AG08395 (cell line): ENCODE measurements around the gene C9orf153.
"Not testable (repeated sequence)": the region's sequence is repeated elsewhere in the genome, so short reads cannot be mapped to it uniquely, and the experiment has no call there.

ENCODE experiments used
- DNase-seq: peaks from one replicate; pipeline ENCODE4 v3.0.0; 2012; ENCODE audit warnings: mixed read lengths, low spot score

The C9orf153 gene

DNA sequence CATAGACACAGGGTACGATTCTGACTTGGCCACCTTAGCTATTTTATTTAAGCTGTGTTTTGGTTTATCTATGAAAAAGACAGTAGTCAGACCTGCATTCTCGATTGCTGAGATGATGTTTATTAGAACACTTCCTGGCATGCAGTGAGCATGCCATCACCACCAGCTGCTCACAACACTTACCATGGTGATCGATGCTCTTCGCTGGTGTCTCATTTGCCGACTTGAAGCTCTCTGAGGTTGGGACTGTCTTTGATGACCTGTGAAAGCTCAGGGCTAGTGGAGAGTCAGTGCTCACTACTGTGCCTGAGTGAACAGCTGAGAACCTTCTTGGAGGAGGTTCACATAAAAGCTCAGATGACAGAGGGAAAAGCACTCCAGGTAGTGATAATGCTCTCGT, 4.4 kb upstream of the C9orf153 start:
- no peak for DNase-seq

DNA sequence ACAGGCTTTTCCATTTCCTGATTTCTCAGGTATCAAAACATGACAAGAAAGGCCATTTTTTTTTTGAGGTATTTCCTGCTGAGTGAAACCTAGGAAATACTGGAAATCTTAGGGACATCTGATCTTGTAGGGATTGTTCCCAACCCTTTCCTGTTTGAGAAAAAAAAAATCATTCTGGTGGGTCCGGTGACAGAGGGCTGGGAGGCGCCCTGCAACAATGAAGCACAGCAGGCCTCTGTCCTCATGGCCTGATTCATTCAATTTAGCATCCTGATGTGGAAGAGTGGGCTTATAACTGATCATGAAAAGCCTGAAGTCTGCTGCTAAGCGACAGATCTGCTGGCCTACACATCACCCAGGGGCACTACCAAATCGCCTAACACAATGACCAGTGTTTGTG, 3.0 kb upstream of the C9orf153 start:
- DNase-seq, result no peak

DNA sequence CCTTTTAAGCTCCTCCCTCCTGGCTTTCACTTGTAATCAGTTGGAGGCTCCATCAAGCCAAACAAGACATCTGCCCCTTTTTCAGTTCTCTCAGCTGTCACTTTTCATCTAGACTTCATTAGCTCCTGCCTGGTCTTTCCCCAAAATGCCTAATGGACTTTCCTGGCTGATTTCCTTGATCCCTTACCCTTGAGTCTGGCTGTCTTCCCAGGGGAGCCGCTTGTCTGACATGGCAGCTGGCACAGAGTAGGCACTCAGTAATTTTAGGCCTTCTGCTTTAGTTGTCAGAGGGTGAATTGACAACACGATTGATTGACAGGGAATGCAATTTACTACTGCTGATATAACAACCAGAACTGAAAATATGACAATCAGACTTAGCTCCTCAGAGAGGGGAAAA, 2.1 kb downstream of the C9orf153 start:
- no peak for DNase-seq

DNA sequence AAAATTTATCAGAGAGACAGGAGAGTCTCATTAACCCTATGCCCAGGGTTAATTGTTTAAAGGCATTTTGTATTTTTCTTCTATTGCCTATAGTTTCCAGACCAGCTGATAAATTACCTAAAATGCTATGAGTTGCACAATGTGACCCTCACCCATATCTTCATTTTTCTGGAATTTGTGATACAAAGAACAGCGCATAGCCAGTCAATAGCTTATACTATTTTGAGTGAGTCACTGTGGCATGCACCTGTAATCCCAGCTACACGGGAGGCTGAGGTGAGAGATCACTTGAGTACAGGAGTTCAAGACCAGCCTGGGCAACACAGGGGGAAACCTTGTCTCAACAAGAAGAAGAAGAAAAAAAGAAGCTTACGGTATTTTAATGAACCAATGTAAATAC, 2.8 kb downstream of the C9orf153 start:
- no peak for DNase-seq

DNA sequence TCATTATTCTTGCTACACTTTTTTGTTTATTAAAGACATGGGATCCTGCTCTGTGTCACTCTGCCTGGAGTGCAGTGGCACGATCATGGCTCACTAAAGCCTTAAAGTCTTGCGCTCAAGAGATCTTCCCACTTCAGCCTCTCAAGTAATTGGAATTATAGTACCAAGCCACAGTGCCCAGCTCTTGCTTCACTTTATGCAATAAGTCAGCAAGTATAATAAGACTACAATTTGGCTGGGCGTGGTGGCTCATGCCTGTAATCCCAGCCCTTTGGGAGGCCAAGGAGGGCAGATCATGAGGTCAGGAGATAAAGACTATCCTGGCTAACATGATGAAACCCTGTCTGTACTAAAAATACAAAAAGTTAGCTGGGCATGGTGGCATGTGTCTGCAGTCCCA, 5.9 kb downstream of the C9orf153 start:
- DNase-seq, result no peak

DNA sequence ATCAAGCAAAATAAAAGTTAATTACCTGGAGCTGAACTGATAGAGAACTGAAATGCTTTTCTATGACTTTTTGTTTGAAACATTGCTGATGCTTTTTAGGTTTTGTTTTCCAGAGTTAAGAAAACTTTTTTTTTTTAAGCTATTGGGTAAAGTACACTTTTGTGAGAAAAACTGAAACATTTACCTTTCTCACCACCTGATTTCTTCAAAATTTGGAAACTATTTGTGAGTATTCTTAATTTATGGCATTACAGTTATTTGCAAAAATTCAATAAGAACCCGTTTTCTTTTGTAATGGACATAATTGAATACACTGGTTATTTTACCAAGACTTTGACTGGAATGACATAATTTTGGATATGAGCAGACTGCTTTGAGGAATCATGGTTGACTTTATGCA, 6.6 kb downstream of the C9orf153 start:
- DNase-seq, result no peak

DNA sequence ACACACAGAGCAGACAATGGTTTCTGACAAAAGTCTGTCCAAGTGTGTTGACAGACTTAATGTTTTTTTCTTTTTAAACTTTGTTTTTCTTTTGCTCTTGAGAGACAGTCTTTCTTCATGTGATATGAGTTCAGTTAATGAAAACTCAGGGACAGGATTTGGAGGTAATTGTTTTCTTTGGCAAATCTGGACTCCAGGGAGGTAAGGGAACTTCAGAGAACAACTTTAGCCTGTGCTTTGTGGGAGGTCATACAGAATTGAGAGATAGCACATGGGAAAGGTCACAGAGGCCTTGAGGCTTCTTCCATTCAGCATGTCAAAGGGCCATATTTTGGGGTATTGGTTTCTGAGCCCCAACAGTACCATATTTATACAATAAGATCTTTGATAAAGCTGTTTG, 9.3 kb downstream of the C9orf153 start:
- DNase-seq, result no peak

DNA sequence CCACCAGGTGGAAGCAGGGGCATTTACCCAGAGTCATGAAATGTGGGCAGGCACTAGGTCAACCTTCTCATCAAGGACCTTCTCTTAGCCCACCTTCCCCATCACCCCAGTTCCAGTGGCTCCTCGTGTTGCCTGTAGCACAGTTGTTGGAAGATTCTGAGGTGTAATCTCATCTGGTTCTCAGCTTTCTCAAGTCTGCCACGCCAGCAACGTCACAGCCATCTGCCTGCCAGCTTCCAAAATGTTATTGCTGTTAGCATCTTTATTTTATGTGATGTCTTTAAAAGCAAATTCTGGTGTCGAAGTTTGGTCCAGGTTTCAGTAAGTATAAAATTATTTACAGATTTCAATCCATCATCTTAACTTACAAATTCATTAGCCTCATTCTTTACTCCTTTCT, 10.7 kb downstream of the C9orf153 start:
- DNase-seq, result no peak

DNA sequence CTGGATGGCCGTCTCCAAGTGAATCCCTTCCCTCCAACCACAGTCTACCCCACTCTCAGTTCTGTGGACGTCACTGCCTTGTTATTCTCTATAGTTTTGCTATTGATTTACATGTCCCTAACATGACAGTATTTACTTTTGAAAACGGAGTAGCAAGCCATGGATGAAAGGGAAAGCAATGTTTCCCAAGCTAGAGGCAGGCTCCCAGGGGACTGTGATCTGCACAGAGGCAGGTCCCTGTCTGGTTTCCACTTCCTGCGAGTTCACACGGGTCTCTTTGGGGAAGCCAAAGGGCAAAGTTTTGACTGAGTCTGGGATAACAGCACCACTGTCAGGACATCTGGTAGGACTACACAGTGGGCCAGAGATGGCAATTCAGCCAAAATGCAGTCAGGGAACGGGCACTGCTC, 12.7 kb downstream of the C9orf153 start:
- no peak for DNase-seq

DNA sequence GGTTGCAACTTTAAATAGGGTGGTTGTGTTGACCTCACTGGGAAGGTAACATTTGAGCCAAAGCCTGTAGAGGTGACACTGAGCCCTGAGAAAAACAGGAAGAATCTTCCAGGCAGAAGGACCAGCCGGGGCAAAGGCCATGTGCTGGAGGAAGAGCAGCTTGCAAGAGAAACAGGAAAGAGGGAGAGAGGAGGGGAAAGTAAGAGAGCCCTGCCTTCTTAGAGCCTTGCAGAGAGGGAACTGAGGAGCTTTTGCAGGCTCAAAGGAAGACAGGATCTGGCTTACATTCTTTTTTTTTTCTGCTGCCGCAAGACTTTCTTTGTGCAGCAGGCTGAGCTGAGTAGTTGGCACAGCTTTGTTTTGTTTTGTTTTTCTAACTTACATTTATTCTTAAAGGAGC, 17.4 kb downstream of the C9orf153 start:
- no peak for DNase-seq

DNA sequence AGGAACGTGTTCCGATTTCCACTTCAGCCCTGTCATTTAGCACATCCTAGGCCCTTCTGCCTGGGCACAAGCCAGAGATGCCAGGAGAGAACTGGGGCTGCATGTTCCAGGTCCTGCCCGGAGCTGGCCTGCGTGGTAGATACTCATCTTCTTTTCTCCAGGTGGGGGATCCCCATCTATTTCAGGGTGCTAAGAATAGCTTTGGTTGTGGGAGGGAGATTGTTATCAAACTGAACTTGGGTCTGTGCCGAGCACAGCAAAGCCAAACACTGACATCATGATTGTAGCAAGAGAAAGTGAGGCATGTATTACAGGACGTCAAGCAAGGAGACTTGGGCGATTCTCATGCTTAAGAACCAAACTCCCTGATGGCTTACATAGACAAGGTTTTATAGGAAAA, 18.2 kb downstream of the C9orf153 start:
- no peak for DNase-seq

DNA sequence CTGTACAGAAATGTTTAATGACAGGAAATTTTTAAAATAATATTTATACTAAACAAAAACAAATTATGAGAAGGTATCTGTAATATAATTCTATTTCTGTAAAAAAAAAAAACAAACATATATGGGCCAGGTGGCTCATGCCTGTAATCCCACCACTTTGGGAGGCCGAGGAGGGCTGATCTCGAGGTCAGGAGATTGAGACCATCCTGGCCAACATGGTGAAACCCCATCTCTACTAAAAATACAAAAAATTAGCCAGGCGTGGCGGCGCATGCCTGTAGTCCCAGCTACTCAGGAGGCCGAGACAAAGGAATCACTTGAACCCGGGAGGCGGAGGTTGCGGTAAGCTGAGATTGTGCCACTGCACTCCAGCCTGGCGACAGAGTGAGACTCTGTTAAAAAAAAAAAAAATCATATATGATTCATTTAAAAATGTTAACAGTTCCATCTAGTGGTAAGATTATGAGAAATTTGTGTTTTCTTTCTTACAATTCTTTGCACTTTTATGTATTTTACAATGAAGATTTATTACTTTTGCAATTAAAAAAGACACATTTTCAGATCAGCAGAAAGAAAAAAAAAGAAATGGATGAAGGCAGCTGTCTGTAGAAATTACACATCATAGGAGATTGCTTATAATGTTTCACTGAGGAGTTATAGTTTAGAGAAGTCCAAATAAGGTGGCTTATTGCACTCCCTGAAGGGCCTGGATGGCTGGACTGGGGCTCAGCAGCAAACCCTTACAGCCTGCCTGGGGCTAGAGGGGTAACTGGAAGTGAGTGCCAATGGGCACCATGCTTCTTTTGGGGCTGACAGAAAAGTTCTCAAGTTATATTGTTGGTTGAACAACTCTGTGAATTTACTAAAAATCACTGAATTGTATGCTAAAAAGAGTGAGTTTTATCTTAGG, 20.3 kb downstream of the C9orf153 start:
- no peak for DNase-seq

DNA sequence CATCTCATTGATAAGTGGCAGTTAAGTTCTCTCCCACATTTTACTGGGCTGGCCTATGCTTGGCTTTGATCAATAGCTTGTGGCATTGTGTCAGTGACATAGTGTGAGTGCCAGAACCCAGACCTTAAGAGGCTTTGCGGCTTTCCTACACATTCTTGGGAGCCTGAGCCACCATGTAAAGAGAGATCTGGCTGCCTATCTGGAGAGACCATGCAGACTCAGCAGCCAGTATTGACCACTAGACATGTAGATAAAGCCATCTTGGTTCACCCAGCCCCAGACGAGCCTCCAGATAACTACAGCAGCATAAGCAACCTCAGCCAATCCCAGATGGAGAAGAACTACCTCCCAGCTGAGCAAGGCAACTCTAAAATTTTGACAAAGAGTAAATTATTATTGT, 28.6 kb downstream of the C9orf153 start:
- DNase-seq, result no peak

DNA sequence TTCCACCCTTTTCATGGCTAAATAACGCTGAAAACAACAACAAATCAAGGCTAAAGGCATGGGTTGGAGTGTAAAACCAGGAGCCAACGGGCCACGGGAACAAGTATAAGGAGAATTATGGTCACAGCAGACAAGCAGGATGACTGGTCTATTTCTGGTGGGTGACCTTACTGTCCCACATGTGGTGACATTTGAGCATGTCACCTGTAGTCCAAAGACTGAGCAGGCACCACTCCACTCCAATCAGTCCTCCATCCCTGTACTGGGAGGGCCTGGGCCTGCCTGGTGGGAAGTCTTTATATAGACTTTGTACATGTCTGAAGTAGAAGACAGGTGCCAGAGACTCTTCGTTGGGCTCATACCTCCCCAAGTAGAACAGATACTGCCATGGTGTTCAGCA, 36.8 kb downstream of the C9orf153 start:
- DNase-seq, result no peak

DNA sequence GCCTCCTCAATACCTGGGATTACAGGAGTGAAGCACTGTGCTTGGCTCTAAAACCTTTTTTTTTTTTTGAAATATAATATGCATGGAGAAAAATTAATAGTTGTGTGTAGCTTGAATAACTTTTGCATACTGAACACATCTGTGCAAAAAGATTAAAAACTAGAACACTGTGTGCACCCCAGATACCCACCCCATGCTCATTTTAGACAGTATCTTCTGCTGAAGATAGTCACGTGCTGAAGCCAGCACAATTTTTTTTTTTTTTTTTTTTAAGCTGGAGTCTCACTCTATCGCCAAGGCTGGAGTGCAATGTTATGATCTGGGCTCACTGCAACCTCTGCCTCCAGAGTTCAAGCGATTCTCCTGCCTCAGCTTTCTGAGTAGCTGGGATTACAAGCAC, 39.9 kb downstream of the C9orf153 start:
- DNase-seq, result no peak

DNA sequence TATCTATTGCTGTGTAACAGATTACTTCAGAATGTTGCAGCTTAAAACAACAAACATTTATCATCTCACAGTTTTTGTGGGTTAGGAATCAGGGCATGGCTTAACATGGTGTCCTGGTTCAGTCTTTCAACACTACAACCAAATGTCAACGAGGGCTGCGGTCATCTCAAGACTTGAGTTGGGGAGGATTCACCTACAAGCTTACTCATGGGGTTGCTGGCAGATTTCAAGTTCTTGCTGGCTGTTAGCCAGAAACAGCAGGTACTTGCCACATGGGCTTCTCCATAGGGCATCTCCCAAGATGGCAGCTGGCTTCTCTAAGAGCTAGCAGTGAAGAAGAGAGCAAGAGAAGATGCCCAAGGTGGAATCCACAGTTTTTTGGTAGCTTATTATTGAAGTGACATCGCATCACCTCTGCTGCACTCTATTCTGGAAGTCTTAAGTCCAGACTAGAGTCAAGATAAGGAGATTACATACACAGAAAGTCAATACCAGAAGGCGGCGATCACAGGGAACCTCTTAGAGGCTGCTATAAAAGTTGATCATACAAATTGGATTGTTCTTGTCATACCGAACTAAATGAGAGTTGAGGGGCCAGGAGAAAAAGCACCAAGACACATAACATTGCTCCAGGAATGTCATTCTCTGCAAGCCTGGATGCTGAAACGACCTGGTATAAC, 42.2 kb downstream of the C9orf153 start:
- no peak for DNase-seq

DNA sequence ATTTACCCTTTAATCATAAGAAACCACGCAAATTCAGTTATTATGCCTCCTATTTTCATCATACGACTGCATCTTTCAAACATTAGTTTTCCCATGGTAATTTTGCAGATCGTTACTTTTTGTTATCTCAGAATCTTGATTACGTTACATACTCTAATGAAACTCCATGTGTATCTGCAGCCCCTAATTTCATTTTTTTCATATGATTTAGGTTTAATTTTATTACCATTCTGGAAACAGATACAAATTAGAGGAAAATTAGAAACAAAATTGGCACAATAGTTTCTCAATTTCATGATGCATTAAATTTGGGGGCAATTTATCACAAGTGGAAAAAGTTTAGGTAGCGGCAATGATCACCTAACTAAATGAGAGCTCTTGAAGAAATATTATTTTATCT, 52.3 kb downstream of the C9orf153 start:
- DNase-seq, result no peak

DNA sequence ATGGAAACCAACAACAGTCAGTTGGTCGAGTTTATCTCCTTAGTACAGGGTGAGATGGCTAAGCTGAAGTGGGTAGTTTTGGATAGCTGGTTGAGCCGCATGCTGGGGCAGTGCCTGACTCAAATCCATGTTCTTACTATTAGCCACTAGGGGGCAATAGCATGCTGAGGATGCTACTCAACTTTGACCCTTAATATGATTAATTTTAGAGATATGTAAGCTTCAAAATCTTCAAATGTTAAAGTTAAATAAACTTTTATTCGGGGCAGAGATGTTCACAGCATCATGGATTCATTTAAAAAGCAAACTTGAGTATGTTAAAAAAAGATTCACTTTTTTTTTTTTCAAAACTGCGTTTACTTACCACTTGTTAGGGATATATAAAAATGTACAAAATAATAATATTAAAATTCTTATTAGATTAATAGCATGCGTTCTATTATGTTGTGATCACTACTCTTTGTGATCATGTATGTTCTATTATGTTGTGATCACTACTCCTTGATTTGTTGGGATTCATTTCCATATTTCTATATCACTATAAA, 57.0 kb downstream of the C9orf153 start:
- peak; percentile 73 for DNase-seq

DNA sequence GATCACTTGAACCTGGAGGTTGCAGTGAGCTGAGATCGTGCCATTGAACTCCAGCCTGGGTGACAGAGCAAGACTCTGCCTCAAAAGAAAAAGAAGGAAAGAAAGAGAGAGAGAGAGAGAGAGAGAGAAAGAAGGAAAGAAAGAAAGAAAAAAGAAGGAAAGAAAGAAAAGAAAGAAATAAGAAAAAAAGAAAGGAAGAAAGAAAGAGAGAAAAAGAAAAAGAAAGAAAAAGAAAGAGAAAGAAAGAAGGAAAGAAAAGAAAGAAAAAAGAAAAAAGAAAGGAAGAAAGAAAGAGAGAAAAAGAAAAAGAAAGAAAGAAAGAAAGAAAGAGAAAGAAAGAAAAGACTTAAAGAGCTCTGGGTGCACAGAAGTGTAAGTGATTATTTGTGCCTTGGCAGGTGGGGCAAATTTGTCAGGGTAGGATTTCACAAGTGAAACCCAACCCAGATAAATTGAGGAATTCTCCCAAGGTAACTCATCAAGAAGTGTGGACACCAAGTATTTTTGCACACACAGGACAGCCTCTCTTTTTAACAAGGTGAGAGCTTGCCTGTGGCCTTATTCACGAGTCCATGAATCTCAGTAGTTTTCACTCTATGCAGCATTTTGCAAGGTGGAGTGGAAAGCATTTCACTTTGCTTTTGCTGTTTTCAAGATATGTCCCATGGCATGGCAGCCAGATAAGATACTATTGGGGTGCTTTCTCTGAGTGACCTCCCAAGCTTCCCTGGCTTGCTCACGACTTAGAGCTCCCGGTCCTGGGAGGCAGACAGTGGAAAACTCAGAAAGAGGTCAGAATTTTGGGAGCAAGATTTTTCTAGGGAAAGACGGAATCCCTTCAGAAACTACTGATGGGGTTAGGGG, 57.8 kb downstream of the C9orf153 start:
- DNase-seq, result no peak

DNA sequence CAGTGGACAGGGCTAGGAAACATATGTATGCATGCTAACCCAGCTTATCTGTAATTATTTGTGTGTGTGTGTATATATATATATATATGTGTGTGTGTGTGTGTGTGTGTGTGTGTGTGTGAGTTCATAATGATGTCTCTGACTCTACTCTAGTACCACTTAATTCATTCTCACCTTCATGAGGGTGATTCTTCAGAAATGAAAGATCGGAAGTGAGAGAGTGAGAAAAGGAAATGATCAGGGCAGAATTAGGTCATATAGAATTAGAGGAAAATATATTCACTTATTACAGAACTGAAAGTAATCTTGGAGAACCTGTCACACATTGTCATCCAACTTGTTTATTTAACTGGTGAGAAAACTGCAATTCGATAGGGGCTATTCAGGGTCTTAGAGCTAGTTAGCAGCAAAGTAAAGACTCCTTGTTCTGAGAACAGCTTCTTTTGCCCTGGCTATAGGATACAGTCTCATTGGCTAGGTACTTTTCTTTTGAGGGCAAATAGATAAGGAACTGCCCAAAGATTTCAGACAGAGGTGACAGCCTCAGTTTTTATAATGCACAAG, 58.8 kb downstream of the C9orf153 start:
- no peak for DNase-seq

DNA sequence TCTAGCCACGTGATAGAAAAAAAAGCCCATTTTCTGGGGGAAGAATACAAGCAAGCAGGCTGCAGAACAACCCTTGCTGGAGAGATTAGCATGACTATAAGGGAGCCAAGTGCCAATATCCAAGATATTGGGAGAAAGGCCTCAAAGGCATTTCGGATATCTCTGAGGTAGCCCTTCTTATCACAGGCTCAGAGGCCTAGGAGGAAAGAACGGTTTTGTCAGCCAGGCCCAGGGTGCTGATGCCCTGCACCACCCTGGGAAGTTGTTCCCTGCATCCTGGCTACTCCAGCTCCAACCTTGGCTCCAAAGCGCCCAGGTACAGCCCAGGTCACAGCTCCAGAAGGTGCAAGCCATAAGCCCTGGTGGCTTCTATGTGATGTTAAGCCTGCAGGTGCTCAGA, 66.4 kb downstream of the C9orf153 start:
- no peak for DNase-seq

DNA sequence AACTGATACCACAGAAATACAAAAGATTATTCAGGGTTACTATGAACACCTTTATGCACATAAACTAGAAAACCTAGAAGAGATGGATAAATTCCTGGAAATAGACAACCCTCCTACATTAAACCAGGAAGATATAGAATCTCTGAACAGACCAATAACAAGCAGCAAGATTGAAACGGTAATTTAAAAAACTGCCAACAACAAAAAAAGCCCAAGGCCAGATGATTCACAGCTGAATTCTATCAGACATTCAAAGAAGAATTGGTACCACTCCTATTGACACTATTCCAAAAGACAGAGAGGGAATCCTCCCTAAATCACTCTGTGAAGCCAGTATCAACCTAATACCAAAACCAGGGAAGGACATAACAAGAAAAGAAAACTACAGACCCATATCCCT, 68.8 kb downstream of the C9orf153 start:
- DNase-seq, result not testable (repeated sequence)
